ENCODE results near the gene ZNF827.

ZNF827 gene

DNA sequence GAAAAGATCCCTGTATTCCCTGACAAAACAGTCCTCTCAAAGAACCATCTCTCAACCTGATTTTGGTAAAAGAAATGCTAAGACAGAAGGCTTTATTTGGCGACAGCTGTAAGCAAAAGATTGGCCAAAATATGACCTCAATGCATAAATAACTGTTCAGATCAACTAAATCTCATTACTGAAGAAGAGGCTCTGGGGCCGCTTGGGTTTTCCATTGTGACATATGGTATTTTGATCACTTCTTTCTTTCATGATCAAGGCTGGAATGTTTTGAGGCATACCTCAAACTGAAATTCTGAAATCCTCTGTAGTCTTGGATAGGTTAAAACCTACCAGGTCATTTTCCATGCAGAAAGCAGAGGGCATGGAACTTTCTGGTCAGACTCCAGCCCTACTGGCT is 152.4 kb downstream of the ZNF827 start:
- no peak for TF ChIP-seq CTCF (IDR thresholded peaks at IDR 0.05)

- no peak for TF ChIP-seq CTCF (IDR thresholded peaks at IDR 0.05)
Observed at GRCh38 chr4:145785391-145786008, 153.1 kb downstream of the ZNF827 start.

- no peak for TF ChIP-seq CTCF (IDR thresholded peaks at IDR 0.05)
Observed at GRCh38 chr4:145784036-145784435, 154.6 kb downstream of the ZNF827 start.

GRCh38 chr4:145782756-145783155 is 155.9 kb downstream of the ZNF827 start:
- TF ChIP-seq CTCF (IDR thresholded peaks at IDR 0.05): no peak

GRCh38 chr4:145781351-145781750 is 157.3 kb downstream of the ZNF827 start:
- TF ChIP-seq CTCF (IDR thresholded peaks at IDR 0.05): no peak

DNA sequence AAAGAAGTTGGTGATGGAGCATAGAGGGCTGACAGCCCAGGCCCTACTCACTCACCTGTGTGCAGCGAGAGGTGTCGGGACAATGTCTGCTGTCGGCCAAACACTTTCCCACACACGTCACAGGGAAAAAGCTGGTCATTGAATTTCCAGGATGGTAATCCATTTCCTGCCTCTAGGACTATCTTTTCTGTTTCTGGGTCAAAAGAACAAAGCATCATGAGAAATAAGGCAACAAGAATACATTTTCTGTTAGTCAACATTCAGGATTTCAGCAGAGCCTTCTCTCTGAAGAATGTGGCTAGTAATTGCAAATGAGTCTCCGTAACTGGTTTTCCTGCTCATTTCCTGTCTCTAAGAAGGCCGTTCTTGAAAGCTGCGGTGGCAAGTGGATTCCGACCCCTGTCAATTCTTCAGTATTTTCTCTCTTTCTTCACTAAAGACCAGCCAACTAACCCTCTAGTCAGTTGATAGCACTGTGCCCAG is 159.3 kb downstream of the ZNF827 start:
- no peak for TF ChIP-seq CTCF (IDR thresholded peaks at IDR 0.05)

DNA sequence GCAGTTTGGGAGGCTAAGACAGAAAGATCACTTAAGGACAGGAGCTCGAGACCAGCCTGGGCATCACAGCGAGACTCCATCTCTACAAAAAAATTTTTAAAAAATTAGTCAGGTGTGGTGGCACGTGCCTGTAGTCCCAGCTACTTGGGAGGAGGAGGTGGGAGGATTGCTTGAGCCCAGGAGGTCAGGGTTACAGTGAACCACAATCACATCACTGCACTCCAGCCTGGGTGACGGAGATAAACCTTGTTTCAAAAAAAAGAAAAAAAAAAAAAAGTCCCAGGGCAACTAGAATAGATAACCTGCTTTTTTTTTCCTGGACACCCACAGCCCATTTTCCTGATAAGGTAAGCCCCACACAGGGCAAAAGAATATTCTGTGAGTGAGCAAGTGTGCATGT is 162.4 kb downstream of the ZNF827 start:
- TF ChIP-seq CTCF (IDR thresholded peaks at IDR 0.05): no peak

GRCh38 chr4:145775406-145775805 is 163.2 kb downstream of the ZNF827 start:
- TF ChIP-seq CTCF (IDR thresholded peaks at IDR 0.05): no peak
